ENCODE data around the gene PAGR1.
"Not testable (repeated sequence)": the region's sequence is repeated elsewhere in the genome, so short reads cannot be mapped to it uniquely, and the experiment has no call there.

PAGR1 gene

DNA sequence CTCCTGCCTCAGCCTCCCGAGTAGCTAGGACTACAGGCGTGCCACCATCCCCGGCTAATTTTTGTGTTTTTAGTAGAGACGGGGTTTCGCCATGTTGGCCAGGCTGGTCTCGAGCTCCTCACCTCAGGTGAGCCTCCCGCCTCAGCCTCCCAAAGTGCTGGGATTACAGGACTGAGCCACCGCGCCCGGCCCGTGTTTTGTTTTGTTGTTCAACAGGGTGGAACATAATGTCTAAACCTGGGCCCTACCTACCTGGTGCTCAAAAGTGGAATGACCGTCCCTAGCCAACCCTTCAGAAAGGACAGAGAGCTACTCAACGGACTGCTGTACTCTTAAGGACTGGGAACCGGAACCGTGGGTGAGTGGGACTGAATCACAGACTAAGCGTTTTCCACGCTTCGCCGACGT lies 26.2 kb upstream of the PAGR1 start:
- peak overlapping the region; percentile 89 for H3K4me3 ChIP-seq (ENCODE audit: low read depth, low read length)
- in situ Hi-C loops (cut with HindIII; ENCODE audit: low sequenced_read_pairs) = no loop called here
- TF ChIP-seq, protein P1, sequence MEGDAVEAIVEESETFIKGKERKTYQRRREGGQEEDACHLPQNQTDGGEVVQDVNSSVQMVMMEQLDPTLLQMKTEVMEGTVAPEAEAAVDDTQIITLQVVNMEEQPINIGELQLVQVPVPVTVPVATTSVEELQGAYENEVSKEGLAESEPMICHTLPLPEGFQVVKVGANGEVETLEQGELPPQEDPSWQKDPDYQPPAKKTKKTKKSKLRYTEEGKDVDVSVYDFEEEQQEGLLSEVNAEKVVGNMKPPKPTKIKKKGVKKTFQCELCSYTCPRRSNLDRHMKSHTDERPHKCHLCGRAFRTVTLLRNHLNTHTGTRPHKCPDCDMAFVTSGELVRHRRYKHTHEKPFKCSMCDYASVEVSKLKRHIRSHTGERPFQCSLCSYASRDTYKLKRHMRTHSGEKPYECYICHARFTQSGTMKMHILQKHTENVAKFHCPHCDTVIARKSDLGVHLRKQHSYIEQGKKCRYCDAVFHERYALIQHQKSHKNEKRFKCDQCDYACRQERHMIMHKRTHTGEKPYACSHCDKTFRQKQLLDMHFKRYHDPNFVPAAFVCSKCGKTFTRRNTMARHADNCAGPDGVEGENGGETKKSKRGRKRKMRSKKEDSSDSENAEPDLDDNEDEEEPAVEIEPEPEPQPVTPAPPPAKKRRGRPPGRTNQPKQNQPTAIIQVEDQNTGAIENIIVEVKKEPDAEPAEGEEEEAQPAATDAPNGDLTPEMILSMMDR (IDR thresholded peaks at IDR 0.05; ENCODE audit: low read depth, low read length) = no peak
- no peak for DNase-seq (ENCODE audit: low read depth, low spot score)

DNA sequence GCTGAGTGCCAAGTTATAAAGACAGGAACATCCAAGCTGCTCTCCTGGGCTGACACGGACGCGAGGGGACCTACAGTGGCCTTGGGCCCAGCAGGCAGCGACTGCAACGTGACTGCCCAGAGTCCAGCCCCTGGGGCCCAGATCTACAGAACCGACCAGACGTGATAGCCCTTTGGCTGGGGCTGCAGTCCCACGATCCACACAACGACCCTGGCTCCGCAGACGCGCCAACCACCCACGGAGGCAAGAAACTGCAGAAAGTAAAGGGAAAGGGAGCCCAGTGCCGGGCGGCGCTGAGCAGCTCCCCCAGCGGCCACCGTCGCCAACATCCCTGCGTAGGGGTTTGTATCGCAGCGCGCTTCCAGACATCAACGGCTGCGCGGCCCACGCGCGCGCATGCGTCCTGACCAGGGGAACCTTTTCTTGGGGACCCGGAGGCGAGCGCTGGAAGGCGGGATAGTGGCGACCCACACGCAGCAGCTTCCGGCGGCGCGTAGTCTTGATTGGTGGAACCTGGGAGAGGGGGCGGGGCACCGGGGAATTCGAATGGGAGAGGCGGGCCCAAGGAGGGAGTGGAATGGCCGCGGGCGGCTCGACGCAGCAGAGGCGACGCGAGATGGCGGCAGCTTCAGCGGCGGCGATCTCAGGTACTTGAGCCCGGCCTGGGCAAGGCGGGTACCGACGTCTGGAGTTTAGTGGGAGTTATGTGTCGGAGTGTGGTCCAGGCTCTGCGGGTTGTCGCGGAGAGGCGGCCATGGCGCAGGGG lies 25.6 kb upstream of the PAGR1 start, which contains the start of gene KIF22:
Gene KIF22 (plus strand): TSS at position 569 of the 766 bp plus-strand sequence. CDS start 9 bp downstream, at position 578.
- in situ Hi-C loops (cut with HindIII; ENCODE audit: low sequenced_read_pairs) = no loop called here

DNA sequence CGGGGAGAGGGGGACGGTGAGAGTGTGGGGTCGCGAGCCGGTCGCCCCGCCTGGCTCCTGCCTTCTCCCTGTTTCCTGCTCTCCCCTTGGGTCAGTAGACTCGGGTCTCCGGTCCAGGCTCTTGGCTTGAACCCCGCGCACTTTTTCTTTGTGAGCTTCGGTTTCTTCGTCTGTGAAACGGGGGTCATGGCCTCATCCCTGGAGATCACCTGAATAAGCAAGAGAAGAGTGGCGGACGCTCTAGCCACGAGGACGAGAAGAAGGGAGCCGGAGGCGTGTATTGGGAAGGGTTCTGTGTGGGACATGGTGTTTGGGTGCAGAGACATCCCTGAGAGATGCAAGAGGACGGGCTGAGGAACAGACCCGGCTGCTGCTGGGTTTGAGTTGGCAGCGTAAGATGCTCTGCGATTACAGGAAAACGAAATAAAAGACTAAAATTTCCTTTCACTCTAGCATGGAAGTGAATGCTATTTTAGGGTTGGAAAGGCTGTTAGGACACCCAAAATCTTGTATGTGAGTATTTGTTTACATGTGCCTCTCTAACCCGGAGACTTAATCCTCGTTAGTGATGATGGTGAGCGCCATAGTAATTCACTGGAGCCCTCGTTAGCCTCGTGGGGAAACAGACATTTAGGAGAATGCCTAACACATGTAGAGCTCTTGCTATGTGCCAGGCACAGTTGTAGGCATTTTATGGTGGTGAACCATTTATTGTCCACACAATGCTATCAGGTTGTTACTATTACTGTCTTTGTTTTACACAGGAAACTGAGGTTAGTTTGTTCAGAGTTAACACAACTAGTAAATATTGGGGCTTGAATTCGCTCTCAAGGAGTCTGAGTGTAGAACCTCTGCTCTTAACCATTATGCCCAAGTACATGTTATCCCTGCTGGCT lies 24.8 kb upstream of the PAGR1 start:
- TF ChIP-seq, protein P1 (IDR thresholded peaks at IDR 0.05; ENCODE audit: low read depth, low read length) = no peak
- H3K4me3 ChIP-seq (ENCODE audit: low read depth, low read length) = peak overlapping the region; percentile 89
- in situ Hi-C loops (cut with HindIII; ENCODE audit: low sequenced_read_pairs) = no loop called here
- DNase-seq (ENCODE audit: low read depth, low spot score) = no peak

More for the DNA sequence above, 25.6 kb upstream of the PAGR1 start, which contains the start of gene KIF22:
- H3K4me3 ChIP-seq (ENCODE audit: low read depth, low read length) = peak within 1 kb of the TSS; percentile 89
- TF ChIP-seq, protein P1 (IDR thresholded peaks at IDR 0.05; ENCODE audit: low read depth, low read length) = peak; percentile 81
- peak; percentile 99 for DNase-seq (ENCODE audit: low read depth, low spot score)

DNA sequence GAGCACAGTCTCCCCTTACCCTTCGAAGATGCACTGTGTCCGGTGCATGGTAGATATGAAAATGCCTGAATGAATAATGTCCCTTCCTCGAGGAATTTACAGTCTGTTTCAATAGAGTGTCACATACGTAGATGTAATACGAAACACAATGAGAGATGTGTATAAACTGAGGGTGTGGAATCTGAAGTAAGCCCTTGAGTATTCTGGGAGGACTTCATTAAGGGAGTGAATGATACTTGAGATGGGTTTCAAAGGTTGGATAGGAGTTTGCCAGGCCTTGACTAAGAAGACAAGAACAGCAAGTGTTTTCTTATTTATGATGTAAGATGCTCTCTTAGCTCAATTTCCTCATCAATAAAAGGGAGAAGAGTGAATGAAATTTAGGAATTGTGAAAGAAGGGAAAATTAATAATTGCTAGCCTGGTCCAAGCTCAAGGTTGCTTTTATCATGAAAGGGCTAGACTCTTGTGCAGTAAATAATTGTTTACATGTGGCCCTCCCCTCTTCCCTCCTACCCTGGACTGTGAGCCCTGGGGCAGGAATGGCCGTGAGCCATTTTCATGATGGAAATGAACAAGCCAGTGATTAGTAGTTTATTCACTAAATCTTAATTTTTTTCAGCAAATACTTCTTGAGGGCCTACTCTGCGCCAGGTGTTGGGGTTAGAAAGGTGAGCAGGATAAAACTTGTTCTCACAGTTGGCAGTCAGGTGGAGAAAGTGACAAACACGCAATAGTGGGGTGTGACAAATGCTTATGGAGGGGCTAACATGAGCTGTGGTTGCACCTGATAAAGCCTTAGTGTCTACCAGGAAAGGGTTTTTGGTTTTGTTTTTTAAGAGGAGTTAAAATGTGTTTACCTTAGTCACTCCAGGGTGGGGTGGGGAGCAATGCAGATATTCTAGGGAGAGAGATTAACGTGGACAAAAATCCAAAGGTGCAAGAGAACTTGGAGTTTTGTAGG lies 23.8 kb upstream of the PAGR1 start:
- peak overlapping the region; percentile 89 for H3K4me3 ChIP-seq (ENCODE audit: low read depth, low read length)
- DNase-seq (ENCODE audit: low read depth, low spot score) = no peak
- TF ChIP-seq, protein P1 (IDR thresholded peaks at IDR 0.05; ENCODE audit: low read depth, low read length) = no peak
- in situ Hi-C loops (cut with HindIII; ENCODE audit: low sequenced_read_pairs) = no loop called here

DNA sequence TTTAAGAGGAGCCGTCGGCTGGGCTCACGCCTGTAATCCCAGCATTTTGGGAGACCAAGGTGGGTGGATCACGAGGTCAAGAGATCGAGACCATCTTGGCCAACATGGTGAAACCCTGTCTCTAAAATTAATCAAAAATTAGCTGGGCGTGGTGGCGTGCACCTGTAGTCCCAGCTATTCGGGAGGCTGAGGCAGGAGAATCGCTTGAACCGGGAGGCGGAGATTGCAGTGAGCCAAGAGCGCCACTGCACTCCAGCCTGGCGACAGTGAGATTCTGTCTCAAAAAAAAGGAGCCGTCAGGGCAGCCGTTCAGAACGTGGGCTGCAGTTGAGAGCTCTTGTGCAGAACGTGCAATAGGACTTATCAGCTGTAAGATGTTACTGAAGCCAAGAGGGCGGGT lies 22.8 kb upstream of the PAGR1 start:
- DNase-seq (ENCODE audit: low read depth, low spot score); in situ Hi-C loops (cut with HindIII; ENCODE audit: low sequenced_read_pairs); H3K4me3 ChIP-seq (ENCODE audit: low read depth, low read length): not testable (repeated sequence)

DNA sequence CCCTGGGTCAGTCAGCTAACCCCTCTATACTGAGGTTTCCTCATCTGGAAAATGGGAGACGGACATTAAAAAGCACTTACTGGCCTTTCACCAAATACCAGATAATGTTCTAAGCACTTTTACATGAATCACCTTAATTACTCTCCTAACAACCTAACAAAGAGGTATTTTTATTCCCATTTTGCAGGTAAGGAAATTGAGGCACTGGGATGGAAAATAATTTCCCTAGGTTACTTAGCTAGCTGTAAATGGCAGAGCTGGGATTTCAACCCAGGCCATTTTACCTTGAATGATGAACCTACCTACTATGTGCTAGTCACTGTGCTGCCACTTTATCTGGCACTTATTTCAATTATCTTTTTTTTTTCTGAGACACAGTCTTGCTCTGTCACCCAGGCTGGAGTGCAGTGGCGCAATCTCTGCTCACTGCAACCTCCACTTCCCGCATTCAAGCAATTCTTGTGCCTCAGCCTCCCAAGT lies 21.7 kb upstream of the PAGR1 start:
- TF ChIP-seq, protein P1 (IDR thresholded peaks at IDR 0.05; ENCODE audit: low read depth, low read length) = no peak
- in situ Hi-C loops (cut with HindIII; ENCODE audit: low sequenced_read_pairs) = no loop called here
- H3K4me3 ChIP-seq (ENCODE audit: low read depth, low read length) = no peak overlapping the region
- no peak for DNase-seq (ENCODE audit: low read depth, low spot score)
